Colon (tissue), 2 donors: ENCODE results near the gene TPM1.
"Not testable (repeated sequence)": the region's sequence is repeated elsewhere in the genome, so short reads cannot be mapped to it uniquely, and the experiment has no call there.

Source experiments
- FAIRE-seq: peaks from 2 replicates; lab custom pipeline; 2012; peaks lifted over from hg19 to GRCh38; lab: Jason Lieb, UNC
- donor health status: control.
- donor health status: control.

TPM1 gene

DNA sequence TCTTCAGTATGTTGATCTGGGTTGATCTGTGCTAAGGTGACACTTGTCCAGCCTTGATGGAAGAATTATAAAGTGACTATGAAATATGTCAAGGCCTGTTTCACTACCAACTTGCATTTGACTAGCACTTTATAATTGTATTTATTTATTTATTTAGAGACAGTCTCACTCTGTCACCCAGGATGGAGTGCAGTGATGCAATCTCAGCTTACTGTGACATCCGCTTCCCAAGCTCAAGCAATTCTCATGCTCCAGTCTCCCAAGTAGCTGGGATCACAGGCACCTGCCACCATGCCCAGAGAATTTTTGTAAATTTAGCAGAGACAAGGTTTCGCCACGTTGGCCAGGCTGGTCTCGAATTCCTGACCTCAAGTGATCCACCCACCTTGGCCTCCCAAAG lies 53.6 kb downstream of the TPM1 start:
- FAIRE-seq: no peak

DNA sequence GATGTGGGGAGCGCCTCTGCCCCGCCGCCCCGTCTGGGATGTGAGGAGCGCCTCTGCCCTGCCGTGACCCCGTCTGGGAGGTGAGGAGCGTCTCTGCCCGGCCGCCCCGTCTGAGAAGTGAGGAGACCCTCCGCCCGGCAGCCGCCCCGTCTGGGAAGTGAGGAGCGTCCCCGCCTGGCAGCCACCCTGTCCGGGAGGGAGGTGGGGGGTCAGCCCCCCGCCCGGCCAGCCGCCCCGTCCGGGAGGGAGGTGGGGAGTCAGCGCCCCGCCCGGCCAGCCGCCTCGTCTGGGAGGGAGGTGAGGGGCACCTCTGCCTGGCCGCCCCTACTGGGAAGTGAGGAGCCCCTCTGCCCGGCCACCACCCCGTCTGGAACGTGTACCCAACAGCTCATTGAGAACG lies 56.4 kb downstream of the TPM1 start:
- FAIRE-seq: not testable (repeated sequence)

DNA sequence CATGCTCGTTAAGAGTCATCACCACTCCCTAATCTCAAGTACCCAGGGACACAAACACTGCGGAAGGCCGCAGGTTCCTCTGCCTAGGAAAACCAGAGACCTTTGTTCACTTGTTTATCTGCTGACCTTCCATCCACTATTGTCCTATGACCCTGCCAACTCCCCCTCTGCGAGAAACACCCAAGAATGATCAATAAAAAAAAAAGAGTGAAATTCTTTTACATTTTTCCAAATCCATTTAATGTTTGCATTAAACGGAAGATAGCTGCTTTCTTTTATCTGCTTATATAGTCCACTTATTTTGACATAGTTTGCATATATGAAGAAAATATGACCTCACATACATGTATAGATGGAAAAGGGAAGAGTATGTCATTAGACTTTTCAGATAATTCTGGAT lies 57.0 kb downstream of the TPM1 start:
- not testable (repeated sequence) for FAIRE-seq

DNA sequence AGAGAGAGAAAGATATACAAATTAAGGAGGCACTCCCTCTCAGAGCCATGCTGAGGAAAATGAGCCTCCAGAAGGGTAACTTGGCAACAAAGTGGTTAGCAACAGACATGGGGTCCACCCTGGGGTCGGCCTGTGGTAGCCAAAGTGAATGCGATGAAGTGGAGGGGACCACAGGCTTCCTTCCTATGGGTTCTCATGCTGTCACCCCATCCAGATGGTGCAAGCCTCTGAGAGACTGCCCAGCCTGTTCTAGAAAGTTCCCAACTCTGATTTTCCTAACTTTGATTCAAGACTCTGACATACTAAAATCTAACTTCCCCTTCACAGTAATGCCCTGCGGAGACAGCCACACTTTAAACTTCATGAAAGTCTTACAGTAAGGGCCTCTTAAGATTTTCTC lies 60.9 kb downstream of the TPM1 start:
- no peak for FAIRE-seq

DNA sequence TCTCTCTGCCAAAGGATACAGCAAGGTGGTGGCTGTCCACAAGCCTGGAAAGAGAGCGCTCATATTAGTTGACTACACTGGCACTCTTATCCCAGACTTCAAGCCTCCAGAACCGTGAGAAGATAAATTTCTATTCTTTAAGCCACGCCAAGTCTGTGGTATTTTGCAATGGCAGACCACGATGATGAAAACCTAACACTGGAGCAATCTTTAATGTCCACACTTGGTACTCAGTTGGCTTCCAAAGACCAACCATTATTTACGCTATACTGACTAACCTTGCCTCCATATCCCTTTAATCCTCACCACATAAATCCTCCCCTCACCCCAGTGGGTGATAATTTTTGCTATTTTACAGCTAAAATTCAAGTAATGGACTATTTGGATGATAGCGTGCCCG lies 62.2 kb downstream of the TPM1 start:
- FAIRE-seq: no peak

DNA sequence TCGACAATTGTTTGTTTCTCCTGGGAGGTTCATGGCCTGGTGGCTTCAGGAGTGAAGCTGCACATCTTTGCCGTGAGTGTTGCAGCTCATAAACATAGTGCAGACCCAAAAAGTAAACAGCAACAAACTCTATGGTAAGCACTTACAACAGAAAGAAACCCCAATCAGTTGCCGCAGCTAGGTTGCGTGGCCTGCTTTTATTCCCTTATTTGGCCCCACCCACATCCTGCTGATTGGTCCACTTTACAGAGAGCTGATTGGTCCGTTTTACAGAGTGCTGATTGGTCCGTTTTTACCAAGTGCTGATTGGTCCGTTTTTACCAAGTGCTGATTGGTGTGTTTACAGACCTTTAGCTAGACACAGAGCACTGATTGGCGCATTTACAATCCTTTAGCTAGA lies 62.8 kb downstream of the TPM1 start:
- not testable (repeated sequence) for FAIRE-seq

DNA sequence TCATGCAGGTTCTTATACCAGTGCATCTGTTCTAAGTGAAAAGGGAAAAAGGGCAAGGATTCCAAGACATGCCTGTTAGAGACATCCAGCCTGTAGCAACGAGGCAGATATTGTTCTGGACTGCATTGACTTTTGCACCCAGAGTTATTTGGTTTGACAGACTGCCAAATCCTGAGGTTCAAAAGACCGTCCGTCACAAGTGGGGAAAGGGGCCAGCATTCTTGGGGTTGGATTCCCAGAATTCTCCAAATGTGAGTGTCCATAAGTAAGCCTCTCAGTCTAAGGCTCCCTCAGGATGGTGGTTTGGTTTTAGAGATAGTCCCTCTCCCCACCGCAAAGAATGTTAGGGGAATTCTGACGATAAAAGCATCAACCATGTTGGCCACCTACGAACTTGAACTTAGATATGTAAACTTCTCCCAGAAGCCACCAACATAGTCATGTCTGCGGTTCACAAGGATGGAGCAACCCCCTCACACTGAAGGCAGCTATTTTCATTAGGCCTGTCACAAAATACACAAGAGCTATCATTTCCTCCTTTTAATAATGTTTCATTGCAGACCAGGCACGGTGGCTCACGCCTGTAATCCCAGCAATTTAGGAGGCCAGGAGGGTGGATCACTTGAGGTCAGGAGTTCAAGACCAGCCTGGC lies 65.5 kb downstream of the TPM1 start:
- no peak for FAIRE-seq

DNA sequence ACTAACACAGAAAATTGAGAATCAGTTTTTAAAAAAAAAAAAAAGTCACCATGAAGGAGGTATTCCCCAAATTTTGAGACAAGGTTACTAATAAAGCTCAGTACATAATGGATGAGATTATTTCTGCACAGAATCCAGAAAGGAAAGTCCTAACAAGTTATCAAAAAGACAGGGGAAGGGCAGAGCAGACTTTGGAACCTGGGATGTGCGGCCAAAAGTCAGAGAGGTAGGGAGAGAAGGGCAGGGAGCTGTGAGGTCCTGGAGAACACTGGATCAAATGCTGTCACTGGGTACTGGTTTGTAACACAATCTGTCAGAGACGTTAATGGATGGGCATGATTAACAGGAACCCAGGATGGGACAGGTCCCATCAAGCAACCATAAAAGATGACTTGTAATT lies 67.0 kb downstream of the TPM1 start:
- FAIRE-seq: no peak

DNA sequence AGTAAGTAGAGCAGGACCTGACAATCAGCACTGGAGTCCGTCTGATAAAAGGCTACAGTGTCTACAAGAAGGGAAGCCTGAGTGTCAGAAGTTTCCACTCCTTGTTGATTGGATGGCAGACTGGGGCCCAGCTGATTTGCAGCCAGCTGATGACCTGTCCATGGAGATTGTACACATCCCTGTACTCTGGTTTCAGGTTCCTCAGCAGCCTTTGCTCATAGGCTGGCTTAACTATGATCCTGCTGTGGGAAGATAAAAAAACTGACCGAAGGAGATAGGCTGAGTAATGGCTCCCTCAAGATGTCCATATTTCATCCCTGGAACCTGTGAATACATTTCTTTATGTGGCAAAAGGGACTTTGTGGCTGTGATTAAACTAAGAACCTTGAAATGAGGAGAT lies 67.4 kb downstream of the TPM1 start:
- FAIRE-seq: no peak

DNA sequence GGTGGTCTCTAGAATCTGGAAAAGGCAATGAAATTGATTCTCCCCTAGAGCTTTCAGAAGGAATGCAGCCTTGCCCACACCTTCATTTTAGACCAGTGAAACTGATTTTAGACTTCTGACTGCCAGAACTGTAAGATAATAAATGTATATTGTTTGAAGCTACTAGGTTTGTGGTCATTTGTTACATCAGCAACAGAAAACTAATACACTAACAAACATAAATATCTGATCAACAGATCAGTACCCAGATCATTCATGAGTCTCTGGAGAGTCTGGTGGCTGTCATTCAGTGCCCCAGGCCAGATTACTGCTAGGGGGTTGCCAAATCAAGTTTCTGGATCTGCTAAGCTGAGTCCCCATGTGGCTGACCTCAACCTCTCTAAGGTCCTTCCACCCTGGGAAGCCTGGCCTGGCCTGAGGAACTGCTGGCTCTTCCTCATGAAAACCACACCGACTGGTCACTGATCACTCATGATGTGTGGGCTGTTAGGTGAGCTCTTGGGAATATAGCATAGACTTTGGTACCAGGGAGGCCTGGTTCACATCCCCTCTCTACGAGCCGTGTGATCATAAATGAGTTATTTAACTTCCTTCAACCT lies 68.0 kb downstream of the TPM1 start:
- no peak for FAIRE-seq

DNA sequence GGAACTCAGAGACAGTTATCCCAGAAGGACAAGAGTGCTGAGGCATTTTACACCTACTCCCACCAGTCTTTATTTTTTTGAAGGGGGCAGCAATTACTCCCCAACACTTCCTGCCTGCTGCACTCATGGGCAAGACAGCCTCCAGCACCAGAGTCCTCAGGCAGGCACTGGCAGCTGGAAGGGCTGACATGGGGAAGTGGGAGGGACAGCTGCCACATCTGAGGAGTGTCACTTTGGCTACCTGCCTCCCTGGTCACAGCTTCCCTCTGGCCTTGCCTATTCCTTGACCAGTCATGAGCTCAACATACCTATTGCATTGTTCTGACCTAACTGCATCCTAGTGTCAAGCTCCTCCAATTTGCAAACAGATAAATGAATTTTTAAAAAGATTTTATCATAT lies 68.9 kb downstream of the TPM1 start:
- no peak for FAIRE-seq

DNA sequence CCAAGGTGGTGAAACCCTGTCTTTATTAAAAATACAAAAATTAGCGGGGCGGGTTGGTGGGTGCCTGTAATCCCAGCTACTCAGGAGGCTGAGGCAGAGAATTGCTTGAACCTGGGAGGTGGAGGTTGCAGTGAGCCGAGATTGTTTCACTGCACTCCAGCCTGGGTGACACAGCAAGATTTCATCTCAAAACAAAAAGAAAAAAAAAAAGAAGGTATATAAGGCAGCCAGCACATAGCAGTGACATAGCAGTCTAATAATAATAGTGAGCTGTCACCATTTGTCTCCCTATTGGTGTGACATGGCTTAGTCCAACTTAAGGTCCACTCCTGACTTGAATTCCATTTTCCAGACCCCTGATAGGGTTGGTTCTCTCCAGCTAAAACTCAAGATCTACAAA lies 70.3 kb downstream of the TPM1 start:
- FAIRE-seq: no peak

DNA sequence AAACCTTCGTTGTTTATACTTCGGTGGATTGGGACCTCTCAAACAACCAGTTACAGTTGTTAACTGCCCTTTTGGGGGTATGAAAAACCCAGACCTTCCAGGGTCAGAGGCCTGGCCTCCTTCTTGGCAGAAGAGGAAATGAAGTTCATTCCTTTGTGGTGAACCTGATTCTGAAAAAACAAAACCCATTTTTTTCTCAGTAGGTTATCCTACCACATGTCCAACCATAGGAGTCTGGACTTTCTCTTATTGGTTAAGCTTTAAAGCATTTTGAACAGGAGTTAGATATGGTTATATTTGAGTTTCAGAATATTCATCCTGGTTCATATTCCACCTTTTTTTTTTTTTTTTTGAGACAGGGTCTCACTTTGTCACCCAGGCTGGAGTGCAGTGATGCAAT lies 71.9 kb downstream of the TPM1 start:
- no peak for FAIRE-seq
